Measurements from ENCODE around the gene TUBGCP6. TPM values are rescaled to one million over a fixed set of nuclear protein-coding genes. Genes with fewer than 3 reads are reported as not detected.

The TUBGCP6 gene
- total and polyA plus RNA-seq, 9 donors, result 7.5 to 52.2 (median 40.8) TPM

- Histone ChIP-seq H3K4me1 (ENCODE audit: insufficient read depth) (peaks cover 26% of the 10 kb centered on the region), H3K4me3 (peak overlapping the region; percentile 45), H3K27ac (no peak overlapping the region), H3K27me3 (no peaks in the 10 kb centered on the region), H3K36me3 (no peaks in the 10 kb centered on the region), H3K9me3 (no peaks in the 10 kb centered on the region)
- WGBS, 3 donors, result 2% methylated on average over 47 to 53 of the region's 53 CpGs
- intact Hi-C loops (cut with DNase I), result no loop called here
- DNase-seq, result peak in 4 of 5 donors; percentile 67 to 77 (median 70)
- TF ChIP-seq EP300 (IDR thresholded peaks at IDR 0.05), result no peak
- no peak for TF ChIP-seq POLR2A (IDR thresholded peaks at IDR 0.05)
- no peak for TF ChIP-seq CTCF (IDR thresholded peaks at IDR 0.05)
Measured at GRCh38 chr22:50270666-50271394, 26.0 kb upstream of the TUBGCP6 start.

GRCh38 chr22:50269970-50270665 is 25.3 kb upstream of the TUBGCP6 start, which contains the start of gene MAPK11:
MAPK11 (minus strand) TSS chr22:50270380; CDS start chr22:50270292, 88 bp downstream.
- DNase-seq, result peak; percentile 54 to 80 (median 69)
- Histone ChIP-seq H3K36me3 (no peaks in the 10 kb centered on the region), H3K9me3 (no peaks in the 10 kb centered on the region), H3K27me3 (no peaks in the 10 kb centered on the region), H3K4me3 (peak within 1 kb of the TSS; percentile 45), H3K4me1 (ENCODE audit: insufficient read depth) (peaks cover 26% of the 10 kb centered on the region), H3K27ac (peak within 1 kb of the TSS; percentile 1 to 55)
- TF ChIP-seq EP300 (IDR thresholded peaks at IDR 0.05) (no peak), POLR2A (IDR thresholded peaks at IDR 0.05) (no peak), CTCF (IDR thresholded peaks at IDR 0.05) (no peak)
- WGBS, 3 donors, result 1 to 2% (median 1%) methylated on average over 19 to 86 of the region's 92 CpGs
- intact Hi-C loops (cut with DNase I), result loop anchor here in 2 of 4 donors (5.0 kb wide), 1 partner anchor 67 kb away; no protein-coding TSS in a partner anchor

- intact Hi-C loops (cut with DNase I), result loop anchor here in 2 of 4 donors (5.0 kb wide), 1 partner anchor 68 kb away; no protein-coding TSS in a partner anchor
- Histone ChIP-seq H3K27ac (peak overlapping the region; percentile 1 to 55), H3K4me3 (peak overlapping the region; percentile 45), H3K4me1 (ENCODE audit: insufficient read depth) (peaks cover 26% of the 10 kb centered on the region), H3K27me3 (no peaks in the 10 kb centered on the region), H3K9me3 (no peaks in the 10 kb centered on the region), H3K36me3 (no peaks in the 10 kb centered on the region)
- no peak for TF ChIP-seq POLR2A (IDR thresholded peaks at IDR 0.05)
- no peak for TF ChIP-seq EP300 (IDR thresholded peaks at IDR 0.05)
- no peak for TF ChIP-seq CTCF (IDR thresholded peaks at IDR 0.05)
- DNase-seq, result peak in 2 of 5 donors; percentile 60 to 71
- 12 to 18% (median 14%) methylated on average over 11 to 18 of the region's 18 CpGs for WGBS, 3 donors
Measured at GRCh38 chr22:50269573-50269969, 24.7 kb upstream of the TUBGCP6 start.

GRCh38 chr22:50268655-50269113 is 23.9 kb upstream of the TUBGCP6 start:
- DNase-seq, result peak; percentile 62 to 85 (median 72)
- WGBS, 3 donors, result 21 to 31% (median 29%) methylated on average over 9 of the region's 9 CpGs
- no peaks in the 10 kb centered on the region for H3K27me3 ChIP-seq
- no peak for TF ChIP-seq CTCF (IDR thresholded peaks at IDR 0.05)
- no peak for TF ChIP-seq POLR2A (IDR thresholded peaks at IDR 0.05)
- no peak for TF ChIP-seq EP300 (IDR thresholded peaks at IDR 0.05)
- no peaks in the 10 kb centered on the region for H3K36me3 ChIP-seq
- H3K9me3 ChIP-seq, result no peaks in the 10 kb centered on the region
- peaks cover 26% of the 10 kb centered on the region for H3K4me1 ChIP-seq (ENCODE audit: insufficient read depth)
- peak overlapping the region in 1 of 2 donors; percentile 55 for H3K27ac ChIP-seq
- no peak overlapping the region for H3K4me3 ChIP-seq
- intact Hi-C loops (cut with DNase I), result loop anchor here in 2 of 4 donors (5.0 kb wide), 1 partner anchor 69 kb away; no protein-coding TSS in a partner anchor
